ENCODE measurements around the gene TMEM198.
A peak's percentile ranks its signal among the peaks of the same experiment; 100 is the strongest.

The TMEM198 gene

DNA sequence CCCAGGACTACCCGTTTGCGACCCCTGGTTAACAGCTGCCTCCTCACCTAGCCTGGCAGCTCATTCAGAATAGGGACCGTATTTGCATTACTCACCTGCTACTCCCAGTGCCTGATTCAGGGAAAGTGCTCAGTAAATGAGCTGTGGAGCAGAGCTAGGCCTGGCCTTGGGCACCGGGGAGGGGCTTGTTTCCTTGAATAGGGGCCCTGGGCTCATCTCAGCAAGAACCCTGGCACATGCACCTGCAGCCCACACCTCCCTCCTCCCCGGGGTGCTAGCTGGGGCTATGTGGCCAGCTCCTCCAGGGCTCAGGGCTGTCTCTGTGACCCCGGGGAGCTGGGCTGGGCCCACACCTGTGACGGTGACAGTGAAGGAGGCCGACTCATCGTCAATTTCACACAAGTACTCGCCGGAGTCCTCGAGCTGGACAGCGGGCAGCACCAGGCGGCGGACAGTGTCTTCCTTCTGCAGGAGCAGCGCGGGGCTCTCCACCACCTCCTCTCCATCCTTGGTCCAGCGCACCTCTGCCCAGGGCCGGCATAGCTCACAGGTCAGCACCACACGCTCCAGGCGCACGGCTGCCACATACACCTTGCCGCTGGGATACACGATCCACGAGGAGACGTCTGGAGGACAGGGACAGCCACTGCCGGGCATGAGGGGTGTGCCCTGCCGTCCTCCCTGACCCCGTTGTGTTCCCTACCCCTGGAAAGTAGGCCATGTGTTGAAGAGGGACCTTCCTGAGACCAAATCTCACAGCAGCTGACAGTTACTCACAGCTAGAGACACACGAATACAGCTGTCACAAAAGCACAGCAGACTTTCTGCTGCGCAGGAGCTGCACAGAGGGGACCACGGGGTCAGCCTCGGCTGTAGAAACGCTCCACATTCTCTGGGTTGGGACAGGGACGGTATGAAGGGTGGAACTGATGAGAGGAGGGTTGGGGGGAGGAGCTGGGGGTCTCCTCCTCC, 18.5 kb downstream of the TMEM198 start:
- DNase-seq (ENCODE audit: low read depth): no peak

DNA sequence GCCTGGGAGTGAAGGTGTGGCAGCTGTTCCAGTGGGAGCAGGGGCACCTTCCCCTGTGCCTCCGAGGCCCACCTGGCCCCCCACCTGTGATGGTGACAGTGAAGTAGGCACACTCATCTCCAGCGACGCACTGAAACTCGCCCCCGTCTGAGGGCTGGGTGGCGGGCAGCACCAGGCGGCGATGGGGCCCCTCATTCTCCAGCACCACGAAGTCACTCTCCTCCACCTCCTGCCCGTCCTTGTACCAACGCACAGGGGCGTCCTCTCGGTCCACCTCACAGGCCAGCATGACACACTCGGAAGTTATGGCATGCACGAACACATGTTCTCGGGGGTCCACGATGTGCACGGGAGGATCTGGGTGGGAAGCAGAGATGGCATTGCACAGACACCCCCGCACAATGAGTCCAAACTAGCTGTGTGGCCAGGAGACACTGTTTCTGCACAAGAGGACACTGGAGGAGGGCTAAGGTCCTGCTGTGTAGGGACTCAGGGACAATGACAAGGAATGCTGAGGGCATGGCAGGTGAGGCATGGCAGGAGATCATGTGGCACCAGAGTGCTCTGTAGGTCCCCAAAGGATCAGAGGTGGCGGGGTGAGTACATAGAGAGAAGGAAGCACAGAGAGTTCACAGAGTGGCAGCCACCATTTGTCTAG, 19.6 kb downstream of the TMEM198 start:
- DNase-seq (ENCODE audit: low read depth): no peak

DNA sequence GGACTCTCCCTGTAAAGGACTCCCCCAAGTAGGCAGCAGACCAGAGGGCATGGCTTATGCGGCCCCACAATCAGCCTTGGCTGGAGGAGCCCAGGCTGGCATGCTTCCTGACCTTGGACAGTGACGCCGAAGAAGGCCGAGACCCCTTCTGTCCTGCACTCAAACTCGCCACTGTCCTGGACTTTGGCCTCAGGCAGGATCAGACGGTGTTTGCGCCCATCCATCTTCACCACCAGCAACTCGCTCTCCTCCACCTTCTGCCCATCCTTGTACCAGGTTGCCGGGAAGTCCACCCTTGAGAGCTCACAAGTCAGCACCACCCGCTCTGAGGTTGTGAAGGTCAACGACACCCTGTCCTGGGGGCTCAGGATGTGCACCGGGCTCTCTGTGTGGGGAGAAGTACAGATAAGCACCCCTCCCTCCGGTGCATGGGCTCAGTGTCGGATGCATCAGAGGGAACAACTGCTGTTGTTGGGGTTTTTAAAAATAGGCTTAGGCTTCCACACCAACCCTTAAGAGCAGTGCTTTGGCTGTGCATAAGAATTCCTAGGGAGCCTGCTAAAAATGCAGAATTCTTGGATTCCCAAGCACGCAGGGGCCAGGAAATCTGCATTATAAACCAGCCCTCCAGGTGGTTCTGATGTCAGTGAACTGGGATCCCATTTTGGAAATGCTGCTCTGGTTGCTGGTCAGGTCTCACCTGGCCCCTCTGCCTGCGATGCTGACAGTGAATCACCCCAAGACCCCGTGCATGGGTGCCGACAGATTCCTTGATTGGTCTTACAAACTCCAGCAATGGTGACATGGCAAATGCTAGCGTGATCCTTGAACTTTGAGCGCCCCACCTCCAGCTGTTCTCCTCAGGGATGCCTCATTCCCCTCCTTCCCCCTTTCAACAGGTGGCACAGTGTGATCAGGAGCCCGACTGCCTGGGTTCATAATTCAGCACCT, 21.6 kb downstream of the TMEM198 start:
- DNase-seq (ENCODE audit: low read depth): no peak

DNA sequence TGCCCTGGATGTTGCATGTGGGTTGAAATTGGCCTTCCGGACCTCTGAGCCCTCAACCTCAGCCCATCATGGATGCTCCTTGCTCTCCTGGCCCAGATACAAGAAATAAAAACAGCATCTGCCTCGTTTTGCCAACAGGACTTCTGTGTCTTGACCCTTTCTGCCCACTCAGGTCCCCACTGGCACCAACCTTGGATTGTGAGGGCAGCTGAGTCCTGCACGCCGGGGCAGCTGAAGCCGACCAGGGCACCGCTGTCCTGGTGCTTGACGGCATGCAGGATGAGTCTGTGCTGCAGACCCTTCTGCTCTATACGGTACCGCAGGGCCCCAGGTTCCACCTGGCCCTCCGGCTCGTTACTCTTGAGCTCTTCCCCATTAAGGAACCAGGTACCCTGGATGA, 22.8 kb downstream of the TMEM198 start:
- no peak for DNase-seq (ENCODE audit: low read depth)

DNA sequence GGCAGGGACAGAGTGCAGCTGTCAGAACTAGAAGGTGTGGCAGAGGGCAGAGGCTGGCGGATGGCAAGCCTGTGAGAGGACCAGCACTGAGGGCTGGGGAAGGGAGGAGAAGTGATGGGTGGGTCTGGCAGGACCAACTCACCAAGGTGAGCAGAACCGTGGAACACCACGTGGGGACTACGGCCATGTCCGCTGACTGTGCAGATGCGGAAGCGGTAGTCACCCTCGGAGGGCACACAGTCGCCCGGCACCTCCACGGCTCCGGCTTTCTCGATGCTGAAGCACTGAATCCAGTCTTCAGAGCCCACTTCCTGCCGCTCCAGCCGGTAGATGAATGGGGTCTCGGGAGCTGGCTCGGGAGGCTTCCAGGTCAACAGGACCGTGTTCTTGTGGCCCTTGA, 23.3 kb downstream of the TMEM198 start:
- no peak for DNase-seq (ENCODE audit: low read depth)

DNA sequence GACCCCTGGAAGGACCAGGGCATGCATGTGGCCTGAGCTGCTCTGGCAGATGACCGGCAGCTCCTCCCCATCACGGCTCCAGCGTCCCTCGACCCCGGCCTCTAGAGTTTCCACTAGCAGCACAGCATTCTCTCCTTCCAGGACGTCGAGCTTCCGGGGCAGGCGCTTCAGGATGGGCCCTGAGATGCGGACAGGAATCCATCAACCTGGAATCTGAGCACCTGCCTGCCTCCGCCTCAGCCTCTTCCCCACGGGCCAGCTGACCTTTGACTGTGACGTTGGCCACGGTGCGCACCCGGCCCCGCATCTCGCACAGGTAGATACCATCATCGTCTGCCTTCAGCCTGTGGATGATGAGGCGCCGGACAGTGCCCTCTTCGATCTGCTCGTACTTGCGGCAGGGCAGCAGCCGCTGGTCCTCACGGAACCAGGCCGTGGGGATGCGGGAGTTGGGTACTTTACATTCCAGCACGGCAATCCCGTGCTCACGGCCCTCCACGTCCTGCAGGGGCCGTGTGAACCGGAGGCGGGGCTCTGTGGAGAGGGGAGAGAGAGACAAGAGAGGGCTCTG, 24.0 kb downstream of the TMEM198 start:
- DNase-seq (ENCODE audit: low read depth): no peak

DNA sequence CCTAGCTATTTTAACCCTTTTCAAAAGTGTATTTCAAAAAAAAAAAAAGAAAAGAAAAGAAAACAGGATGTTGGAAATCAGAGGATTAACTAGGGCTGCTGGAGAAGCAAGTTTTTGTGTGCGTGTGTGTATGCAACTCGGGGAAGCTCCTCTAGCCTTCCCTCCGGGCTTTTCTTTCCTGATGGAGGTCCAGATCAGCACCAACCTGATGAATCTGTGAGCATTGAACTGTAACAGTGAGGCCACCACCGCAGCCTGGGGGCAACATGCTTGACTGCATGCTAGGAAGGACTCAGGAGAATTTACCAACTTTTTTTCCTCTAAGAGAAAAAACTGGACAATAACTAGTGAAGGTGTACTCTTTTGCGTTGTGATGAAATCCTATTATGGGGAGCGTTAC, 25.2 kb downstream of the TMEM198 start:
- no peak for DNase-seq (ENCODE audit: low read depth)

DNA sequence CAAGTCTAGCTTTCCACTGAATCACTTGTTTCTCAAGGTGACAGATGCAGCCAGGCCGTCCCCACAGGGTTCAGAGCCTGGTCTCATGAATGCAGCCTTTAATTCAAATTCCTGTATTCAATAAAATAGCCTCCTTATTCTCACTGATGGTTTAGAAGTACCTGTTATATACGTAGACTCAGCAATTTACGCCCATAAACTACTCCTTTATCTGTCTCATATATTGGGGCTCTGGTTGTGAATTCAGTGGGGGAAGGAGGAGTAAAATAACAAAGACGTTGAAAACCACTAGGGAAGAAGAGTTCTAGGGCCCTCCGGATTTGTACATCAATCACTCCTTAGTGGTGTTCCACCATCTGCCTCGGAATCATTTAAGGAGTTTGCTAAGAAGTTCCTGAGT, 25.8 kb downstream of the TMEM198 start:
- no peak for DNase-seq (ENCODE audit: low read depth)

DNA sequence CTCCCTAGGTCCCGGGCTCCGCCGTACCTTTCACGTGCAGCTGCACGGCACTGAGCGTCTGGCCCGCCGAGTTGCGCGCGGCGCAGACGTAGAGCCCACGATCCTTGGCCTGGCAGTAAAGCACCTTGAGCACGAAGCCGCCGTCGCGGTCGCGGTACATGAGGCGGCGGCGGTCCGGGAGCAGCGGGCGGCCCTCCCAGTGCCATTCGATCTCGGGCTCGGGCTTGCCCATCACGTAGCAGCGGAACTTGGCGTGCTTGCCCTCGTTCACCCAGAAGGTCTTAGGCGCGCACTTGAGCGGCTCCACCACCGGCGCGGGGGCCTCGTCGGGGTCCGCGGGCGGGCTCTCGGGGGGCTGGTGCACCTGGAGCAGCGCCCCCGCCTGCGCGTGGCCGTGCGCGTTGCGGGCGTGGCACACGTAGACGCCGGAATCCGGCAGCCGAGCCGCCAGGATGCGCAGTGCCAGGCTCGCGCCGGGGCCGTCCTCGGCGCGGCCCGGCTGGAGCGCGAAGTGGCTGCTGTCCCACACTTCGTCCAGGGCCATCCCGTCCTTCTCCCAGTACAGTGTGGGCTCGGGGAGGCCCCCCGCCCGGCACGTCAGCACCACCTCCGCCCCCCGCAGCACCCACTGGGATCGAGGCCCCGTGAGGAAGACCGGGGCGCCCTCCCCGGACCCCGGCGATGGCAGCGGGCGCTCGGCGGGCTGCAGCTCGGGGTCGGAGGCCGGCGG, 26.5 kb downstream of the TMEM198 start:
- peak; percentile 56 for DNase-seq (ENCODE audit: low read depth)

DNA sequence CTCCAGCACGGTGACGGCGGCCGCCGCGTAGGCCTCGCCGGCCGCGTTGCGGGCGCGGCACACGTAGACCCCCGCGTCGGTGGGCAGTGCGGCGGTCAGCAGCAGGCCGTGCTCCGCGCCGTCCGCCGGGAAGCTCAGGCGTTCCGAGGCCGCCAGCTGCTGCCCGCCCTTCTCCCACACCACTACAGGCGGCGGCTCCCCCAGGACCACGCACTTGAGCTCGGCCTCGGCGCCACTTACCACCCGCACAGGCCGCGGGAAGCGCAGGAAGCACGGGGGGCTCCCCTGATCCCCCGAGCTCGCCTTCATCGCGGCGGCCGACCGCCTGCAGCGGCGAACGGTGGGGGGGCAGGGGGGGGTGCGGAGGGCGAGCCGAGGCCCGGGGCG, 27.1 kb downstream of the TMEM198 start:
- peak; percentile 33 for DNase-seq (ENCODE audit: low read depth)

DNA sequence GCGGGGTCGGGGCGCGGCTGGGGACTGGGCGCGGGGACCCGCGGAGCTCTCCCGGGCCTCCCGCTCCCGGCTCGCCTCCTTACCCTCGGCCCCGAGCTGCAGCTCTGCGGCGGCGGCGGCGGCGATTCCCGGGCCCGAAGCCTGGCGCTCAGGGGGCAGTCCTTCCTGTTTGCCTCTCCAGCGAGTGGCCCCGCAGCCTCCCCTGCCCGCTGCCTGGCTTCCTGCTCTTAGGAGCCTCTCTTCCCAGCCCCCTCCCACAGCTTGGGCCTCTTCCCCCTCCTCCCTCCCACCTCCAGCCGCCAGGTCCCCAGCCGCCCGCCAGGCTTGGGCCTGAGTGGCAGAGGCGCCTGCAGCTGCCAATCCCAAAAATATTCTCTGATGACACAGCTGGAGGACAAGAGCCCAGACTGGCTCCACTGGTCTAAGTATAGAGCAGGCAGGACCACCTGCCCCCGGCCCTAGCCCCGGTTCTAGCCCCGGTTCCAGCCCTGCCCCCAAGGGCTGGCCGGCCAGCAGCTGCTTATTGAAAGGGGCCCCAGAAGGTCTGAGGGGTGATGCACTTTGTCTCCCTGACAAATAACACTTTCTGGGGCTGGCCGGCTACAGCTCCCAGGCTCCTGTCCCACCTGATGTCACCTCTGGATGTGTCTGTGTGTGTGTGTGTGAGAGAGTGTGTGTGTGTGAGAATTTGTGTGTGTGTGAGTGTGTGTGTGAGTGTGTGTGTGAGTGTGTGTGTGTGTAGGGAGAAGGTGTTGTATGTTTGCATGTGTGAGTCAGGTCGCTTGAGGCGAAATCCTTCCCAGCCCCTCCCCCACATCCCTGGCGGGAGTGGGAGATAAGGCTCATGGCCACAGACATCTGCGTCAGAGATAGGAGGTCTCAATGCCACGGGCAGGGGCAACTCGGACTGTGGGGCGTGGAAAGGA, 27.7 kb downstream of the TMEM198 start, which contains the start of gene OBSL1:
Gene OBSL1 (minus strand): TSS at position 229 of the 926 bp plus-strand sequence. CDS start 307 bp downstream, outside the sequence.
- peak; percentile 83 for DNase-seq (ENCODE audit: low read depth)

DNA sequence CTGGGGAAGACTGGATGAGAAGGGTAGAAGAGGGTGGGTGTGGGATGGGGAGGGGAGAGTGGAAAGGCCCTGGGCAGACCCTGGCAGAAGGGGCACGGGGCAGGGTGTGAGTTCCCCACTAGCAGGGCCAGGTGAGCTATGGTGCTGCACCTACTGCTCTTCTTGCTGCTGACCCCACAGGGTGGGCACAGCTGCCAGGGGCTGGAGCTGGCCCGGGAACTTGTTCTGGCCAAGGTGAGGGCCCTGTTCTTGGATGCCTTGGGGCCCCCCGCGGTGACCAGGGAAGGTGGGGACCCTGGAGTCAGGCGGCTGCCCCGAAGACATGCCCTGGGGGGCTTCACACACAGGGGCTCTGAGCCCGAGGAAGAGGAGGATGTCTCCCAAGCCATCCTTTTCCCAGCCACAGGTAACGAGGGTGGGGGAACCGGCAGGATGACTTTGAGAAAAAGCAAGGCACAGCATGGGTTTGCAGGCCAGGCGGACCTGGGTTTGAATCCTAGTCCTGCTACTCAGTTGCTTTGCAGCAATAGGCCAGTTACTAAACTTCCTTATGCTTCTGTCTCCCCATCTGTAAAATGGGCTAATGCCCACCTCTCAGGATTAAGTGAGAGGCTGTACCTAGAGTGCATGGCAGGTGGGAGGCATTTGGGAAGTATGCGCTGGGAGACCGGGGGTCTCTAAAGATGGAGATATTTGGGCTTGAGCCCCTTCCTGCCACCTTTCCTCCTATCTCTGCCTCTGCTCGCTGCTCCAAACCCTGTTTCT, 28.6 kb downstream of the TMEM198 start, which contains the start of gene INHA:
Gene INHA (plus strand): TSS at position 74 of the 765 bp plus-strand sequence. CDS start 65 bp downstream, at position 139.
- DNase-seq (ENCODE audit: low read depth): no peak

DNA sequence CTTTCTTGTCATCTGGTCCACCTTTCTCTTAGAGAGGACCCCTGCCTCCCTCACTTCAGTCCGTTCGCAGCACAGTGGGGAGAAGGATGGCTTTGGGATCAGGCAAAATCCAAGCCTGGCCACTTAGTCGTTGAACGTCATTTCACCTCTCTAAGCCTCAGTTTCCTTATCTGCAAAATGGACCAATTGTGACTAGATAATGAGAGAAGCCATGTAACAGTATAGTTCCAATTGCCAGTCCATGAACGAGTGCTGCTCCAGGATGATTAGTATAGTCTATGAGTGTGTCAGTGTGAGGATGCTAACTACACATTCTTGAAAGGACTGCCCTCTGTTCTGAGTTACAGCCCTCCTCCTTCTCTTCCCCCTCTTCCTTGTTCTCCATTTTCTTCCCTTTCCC, 29.3 kb downstream of the TMEM198 start:
- no peak for DNase-seq (ENCODE audit: low read depth)

DNA sequence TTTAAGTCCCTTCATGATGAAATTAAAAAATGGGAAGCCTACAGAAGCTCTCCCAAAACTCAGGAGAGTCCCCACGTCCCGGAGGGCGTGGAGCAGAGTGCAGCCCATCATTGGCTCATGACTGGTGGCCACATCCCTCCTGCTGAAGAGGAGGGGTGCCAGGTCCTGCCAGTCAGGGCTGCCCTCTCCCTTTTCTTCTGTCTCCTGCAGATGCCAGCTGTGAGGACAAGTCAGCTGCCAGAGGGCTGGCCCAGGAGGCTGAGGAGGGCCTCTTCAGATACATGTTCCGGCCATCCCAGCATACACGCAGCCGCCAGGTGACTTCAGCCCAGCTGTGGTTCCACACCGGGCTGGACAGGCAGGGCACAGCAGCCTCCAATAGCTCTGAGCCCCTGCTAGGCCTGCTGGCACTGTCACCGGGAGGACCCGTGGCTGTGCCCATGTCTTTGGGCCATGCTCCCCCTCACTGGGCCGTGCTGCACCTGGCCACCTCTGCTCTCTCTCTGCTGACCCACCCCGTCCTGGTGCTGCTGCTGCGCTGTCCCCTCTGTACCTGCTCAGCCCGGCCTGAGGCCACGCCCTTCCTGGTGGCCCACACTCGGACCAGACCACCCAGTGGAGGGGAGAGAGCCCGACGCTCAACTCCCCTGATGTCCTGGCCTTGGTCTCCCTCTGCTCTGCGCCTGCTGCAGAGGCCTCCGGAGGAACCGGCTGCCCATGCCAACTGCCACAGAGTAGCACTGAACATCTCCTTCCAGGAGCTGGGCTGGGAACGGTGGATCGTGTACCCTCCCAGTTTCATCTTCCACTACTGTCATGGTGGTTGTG, 30.9 kb downstream of the TMEM198 start:
- DNase-seq (ENCODE audit: low read depth): no peak

DNA sequence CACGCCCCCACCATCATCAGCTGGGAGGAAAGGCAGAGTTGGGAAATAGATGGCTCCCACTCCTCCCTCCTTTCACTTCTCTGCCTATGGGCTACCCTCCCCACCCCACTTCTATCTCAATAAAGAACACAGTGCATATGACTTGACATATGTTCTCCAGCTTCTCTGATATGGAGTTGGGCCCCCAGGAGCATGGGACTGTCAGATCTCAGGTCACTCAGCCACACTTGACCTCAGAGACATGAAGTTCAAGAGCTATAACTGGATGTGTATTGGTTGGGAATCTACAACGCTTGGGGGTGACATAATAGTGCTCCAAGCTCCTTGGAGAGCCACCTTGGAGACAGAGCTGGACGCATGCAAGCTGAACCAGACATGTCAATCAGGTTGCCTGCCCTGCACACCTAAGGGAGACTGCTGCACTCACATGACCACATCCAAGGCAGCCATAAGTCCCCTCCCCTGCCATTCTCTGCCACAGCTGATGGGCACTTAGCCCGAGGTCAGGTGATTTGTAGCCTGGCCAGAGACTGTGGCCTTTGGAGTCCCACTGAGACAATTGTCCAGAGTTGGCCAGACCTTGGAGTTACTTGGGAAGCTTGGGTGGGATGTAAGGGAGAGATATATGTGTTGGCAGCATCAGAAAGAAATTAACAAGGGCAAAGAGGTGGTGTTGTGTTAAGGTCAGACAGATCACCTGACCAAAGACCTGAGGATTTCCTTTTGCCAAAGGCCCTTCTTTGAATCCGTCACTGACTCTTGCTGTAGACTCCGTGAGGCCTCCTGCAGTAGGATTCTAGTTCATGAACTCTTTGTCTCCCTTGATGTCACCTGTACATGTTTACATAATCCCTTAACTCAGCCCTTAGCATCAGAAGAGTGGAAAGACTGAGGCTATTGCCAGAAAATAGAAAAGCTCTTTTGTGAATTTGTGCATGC, 32.0 kb downstream of the TMEM198 start:
- no peak for DNase-seq (ENCODE audit: low read depth)

DNA sequence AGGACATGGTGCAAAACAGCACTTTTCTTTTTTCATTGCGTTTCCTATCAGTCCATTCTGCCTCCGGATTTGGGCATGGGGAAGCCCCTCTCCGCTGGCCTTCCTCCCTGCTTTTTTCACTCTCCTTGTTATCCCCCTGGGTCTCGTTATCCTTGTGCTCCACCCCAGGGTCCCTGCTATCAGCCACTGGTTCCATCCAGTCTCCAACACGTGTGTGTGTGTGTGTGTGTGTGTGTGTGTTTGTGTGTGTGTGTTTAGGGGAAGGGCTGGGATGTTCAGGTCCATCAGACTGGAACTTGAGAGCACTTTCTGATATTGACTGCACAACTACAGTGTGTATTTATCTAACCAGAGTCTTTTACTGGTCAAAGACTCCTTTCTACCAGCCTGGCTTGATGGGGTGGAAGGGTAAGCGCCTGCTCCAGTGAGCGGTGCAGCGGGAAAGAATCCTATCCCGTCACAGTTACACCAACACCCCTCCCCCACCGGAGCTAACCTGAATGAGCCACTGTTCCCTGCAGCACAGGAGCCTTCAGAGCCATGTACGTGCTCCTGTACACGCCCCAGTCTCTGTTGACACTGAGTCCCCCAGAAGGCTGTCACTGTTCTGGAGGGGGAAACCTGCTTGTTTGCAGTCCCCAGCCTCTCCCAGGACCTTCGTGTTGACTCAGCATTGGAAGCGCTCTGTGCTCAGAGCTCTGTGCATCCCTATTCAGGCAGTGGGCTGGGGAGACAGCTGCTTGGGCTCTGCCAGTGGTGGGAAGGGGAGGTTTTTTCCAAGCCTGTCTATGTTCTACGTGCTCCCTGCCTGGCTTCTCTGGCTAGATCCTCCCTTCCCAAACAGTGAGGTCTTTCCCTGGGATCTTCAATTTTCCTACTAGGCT, 32.9 kb downstream of the TMEM198 start:
- peak; percentile 36 for DNase-seq (ENCODE audit: low read depth)
